ENCODE results near the gene SHFL. TPM values are rescaled to one million over a fixed set of nuclear protein-coding genes. Genes with fewer than 3 reads are reported as not detected.

Gene SHFL
- total and polyA plus RNA-seq, 2 of the 4 experiments (the other 2 are of a cell fraction) = 9.0 to 32.1 TPM

DNA sequence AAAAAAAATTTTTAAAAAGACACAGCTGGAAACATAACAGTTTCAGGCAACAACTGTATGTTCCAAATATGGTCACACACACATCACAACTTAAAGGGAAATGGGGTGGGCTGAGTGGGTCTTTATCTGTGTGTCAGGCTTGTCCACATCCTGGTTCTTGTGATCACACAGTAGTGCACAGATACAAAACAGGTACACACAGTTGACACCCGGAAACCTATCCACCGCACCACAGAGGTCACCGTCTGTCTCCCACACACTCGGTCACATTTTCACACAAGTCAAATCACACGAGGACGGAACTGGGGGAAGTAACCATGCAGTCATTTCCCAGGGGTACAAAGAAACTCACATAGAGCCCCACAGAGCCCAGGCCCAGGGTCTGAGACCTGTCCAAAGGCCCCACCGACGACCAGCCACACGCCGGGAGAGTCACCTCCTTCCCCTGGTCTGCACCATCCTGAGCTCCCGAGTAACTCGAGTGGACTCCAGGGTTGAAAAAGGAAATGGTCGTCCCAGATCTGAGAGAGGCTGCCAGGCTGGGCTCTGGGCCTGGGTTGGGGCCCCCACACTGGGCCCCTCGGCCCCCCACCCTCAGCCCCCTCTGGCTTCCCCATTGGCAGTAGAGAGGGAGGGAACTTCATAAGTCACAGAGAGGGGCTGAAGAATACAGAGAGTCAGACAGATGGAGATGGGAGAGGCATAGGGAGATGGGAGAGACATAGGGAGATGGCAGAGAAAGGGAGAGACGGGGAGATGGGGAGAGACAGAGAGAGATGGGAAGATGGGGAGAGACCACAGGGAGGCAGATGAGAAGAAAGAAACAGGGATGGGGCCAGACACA, 18.8 kb downstream of the SHFL start:
- CTCF ChIA-PET = interaction anchor here (0.7 to 0.8 kb wide), 2 partner anchors 115 to 311 kb away, joined by 3 to 4 read pairs; no protein-coding TSS in a partner anchor

More for the DNA sequence above, 18.8 kb downstream of the SHFL start:
- Histone ChIP-seq H2AK9ac (replicated peaks; ENCODE audit: low read depth, low read length, poor library complexity) (no peak overlapping the region), H3K56ac (ENCODE audit: extremely low read depth, insufficient read depth, low read length) (no peak overlapping the region), H3K23ac (ENCODE audit: low read depth, low read length) (no peak overlapping the region), H2BK5ac (ENCODE audit: low read depth, low read length, poor library complexity, severe bottlenecking) (no peak overlapping the region), H3K27ac (ENCODE audit: insufficient read depth, low read length) (no peak overlapping the region), H3K79me1 (ENCODE audit: low read depth in 1 of 2, low read length in 2 of 2) (peaks cover 16 to 30% of the 10 kb centered on the region in 2 experiments), H2AK5ac (ENCODE audit: low read depth, low read length) (no peak overlapping the region), H3K9ac (ENCODE audit: low read depth, low read length) (no peak overlapping the region), H3K4me3 (ENCODE audit: insufficient read depth, low read depth, low read length) (no peak overlapping the region), H2BK20ac (ENCODE audit: low read depth, low read length) (no peak overlapping the region), H2BK120ac (ENCODE audit: low read depth, low read length) (no peak overlapping the region), H3K4me1 (ENCODE audit: control insufficient read depth, insufficient read depth, low read length) (peaks cover 4% of the 10 kb centered on the region), H3K4ac (ENCODE audit: low read depth, low read length) (no peak overlapping the region), H4K91ac (ENCODE audit: insufficient read depth, low read depth, low read length) (no peak overlapping the region), H2AFZ (replicated peaks; ENCODE audit: low read length, poor library complexity) (peak overlapping the region; percentile 61), H3K14ac (replicated peaks; ENCODE audit: low read depth, low read length) (no peak overlapping the region), H3K9me1 (ENCODE audit: insufficient read depth, low read length) (no peaks in the 10 kb centered on the region), H4K5ac (ENCODE audit: low read depth, low read length) (no peak overlapping the region), H2BK15ac (ENCODE audit: low read depth, low read length) (no peak overlapping the region), H3K4me2 (ENCODE audit: low read depth, low read length) (no peak overlapping the region), H3K27me3 (ENCODE audit: control insufficient read depth, insufficient read depth, low read length) (no peaks in the 10 kb centered on the region), H3K18ac (ENCODE audit: low read depth, low read length) (no peak overlapping the region), H4K8ac (ENCODE audit: low read depth in 2 of 2, low read length in 2 of 2) (peak overlapping the region in 1 of 2 experiments; percentile 37; a peak in 2 of 4 replicates), H3K36me3 (ENCODE audit: control insufficient read depth, insufficient read depth, low read length) (peaks cover 18% of the 10 kb centered on the region), H4K20me1 (ENCODE audit: insufficient read depth, low read length) (0 out of 2 replicates have a peak, but pooled peaks cover 5% of the 10 kb centered on the region), H3K9me3 (ENCODE audit: control insufficient read depth, insufficient read depth, low read length) (no peaks in the 10 kb centered on the region)
- ATAC-seq (ENCODE audit: low read depth) = no peak
- 68% methylated on average over 7 of the region's 15 CpGs; no CpG with 5 or more reads in 1 of the 2 experiments for WGBS, 2 experiments (ENCODE audit: extremely low coverage in 2 of 2, insufficient read length in 1 of 2)
- in situ Hi-C loops (cut with MboI; ENCODE audit: low sequenced_read_pairs) (no loop called here), dilution Hi-C loops (cut with HindIII; ENCODE audit: low sequenced_read_pairs, unreplicated experiment) (no loop called here), intact Hi-C loops (cut with micrococcal nuclease) (loop anchor here (5.0 kb wide), 1 partner anchor 147 kb away; the partner anchor contains the start of gene MRPL4)
- no peak for DNase-seq
- no TSS peak for BruUV-seq (replicated peaks)
- POLR2A ChIA-PET (ENCODE audit: unreplicated experiment) = no interaction called here
- TF ChIP-seq CHD1 (IDR thresholded peaks at IDR 0.05; ENCODE audit: low read depth, low read length) = no peak
- no peak for TF ChIP-seq USF2 (IDR thresholded peaks at IDR 0.05; ENCODE audit: low read depth, low read length)
- TF ChIP-seq NFE2L2 (IDR thresholded peaks at IDR 0.05; ENCODE audit: low read depth, low read length) = no peak
- TF ChIP-seq, protein P1, sequence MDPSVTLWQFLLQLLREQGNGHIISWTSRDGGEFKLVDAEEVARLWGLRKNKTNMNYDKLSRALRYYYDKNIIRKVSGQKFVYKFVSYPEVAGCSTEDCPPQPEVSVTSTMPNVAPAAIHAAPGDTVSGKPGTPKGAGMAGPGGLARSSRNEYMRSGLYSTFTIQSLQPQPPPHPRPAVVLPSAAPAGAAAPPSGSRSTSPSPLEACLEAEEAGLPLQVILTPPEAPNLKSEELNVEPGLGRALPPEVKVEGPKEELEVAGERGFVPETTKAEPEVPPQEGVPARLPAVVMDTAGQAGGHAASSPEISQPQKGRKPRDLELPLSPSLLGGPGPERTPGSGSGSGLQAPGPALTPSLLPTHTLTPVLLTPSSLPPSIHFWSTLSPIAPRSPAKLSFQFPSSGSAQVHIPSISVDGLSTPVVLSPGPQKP (IDR thresholded peaks at IDR 0.05; ENCODE audit: borderline replicate concordance, low read depth, low read length) = no peak
- no peak for TF ChIP-seq RCOR1 (IDR thresholded peaks at IDR 0.05; ENCODE audit: insufficient replicate concordance, low read length)
- TF ChIP-seq MAZ (IDR thresholded peaks at IDR 0.05; ENCODE audit: borderline replicate concordance, low read depth, low read length) = no peak

All from IMR-90 (cell line).